EL (cell line): ENCODE data around the gene DGCR8.

Experiments
- DNase-seq: peaks from one replicate; pipeline ENCODE4 v3.0.0-alpha.2; 2016

Gene DGCR8

DNA sequence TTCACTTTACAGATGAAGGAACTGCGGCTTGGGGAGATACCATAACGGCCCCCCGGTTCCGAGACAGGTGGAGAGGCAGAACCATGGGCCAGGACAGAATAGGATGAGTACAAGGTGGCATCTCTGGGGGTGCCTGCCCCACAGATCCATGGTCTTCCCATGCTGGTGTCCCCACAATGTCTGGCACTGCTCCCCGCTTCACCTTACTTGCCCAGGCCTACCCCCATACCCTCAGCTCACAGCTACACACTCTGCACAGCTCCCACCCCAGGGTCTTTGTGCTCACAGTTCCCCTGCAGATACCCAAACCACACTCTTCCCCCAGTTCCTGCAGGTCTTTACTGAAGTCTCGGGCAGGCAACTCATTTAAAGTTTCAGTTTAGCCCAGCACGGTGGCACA is 11.4 kb upstream of the DGCR8 start:
- no peak for DNase-seq

GRCh38 chr22:20069331-20070042 is 10.6 kb upstream of the DGCR8 start:
- DNase-seq = no peak

DNA sequence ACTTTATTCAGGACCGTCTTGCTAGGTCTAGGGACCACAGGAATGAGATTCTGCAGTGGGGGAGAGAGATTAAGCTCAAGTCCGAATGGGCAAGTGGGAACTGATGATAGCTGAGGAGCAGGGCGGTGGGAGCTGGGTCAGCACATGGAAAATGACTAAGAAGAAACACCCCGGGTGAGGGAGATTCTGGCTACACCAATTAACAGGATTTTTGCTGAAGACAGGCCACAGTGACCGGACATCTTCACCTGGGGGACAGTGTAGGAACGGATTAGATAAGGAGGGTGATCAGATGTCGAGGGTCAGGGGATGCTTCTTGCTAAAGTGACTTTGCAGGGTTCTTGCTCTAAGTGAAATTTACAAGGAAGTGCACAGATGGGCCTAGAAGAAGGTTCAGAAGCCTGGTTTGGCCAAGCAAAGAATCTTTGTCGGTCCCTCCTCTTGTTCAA is 8.5 kb upstream of the DGCR8 start:
- DNase-seq = no peak

- no peak for DNase-seq
Measured at GRCh38 chr22:20076627-20077172, 3.3 kb upstream of the DGCR8 start.

DNA sequence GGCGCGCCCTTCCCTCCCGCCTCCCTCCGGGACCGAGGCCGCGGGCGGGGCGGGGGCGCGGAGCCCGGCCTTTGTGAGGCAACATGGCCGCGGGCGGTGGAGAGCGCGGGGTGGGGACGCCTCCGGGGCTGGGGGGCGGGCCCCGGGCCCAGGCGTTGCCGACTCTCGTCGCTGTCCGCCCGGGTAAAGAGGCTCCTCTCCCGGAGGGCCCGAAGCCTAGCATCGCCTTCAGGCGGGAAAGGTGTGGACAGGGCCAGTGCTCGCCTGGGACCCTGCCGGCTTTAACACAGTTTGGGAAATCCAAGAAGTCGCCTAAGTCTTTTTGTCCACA is 369 bp downstream of the DGCR8 start:
- peak; percentile 72 for DNase-seq

GRCh38 chr22:20080776-20081654 is 974 bp downstream of the DGCR8 start:
- DNase-seq = peak; percentile 81

- no peak for DNase-seq
Measured at GRCh38 chr22:20083157-20083890, 3.3 kb downstream of the DGCR8 start.

DNA sequence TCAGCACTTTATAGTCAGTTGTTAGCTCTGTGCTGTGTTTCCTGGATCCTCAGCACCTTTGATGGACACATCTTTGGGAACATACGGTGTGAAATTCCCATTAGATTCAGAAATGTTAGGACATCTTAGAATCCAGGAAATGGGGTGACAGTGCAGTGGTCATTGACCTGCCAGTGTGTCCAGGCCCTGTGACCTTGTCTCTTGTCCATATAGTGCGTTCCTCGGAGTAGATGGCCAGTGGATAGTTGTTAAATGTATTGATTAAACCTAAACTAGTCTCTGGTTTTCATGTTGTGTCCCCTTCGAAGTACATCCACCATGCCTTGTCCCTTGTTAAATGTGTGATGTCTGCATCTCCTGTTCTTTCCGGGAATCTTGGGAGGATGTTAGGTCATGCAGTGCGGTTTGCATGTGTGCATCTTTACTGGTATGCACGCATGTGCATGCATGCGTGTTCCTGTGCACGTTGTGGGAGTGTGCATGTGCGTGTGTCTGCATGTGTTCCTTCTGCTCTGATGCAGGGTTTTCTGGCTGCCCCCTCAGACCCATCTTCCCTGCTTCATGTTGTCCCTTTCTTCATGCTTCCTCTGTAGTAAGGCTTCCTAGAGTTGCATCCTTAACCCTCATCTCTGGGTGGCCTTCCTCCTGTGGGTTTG is 4.0 kb downstream of the DGCR8 start:
- no peak for DNase-seq

GRCh38 chr22:20084547-20085413 is 4.7 kb downstream of the DGCR8 start:
- no peak for DNase-seq

GRCh38 chr22:20085651-20086050 is 5.6 kb downstream of the DGCR8 start:
- no peak for DNase-seq

DNA sequence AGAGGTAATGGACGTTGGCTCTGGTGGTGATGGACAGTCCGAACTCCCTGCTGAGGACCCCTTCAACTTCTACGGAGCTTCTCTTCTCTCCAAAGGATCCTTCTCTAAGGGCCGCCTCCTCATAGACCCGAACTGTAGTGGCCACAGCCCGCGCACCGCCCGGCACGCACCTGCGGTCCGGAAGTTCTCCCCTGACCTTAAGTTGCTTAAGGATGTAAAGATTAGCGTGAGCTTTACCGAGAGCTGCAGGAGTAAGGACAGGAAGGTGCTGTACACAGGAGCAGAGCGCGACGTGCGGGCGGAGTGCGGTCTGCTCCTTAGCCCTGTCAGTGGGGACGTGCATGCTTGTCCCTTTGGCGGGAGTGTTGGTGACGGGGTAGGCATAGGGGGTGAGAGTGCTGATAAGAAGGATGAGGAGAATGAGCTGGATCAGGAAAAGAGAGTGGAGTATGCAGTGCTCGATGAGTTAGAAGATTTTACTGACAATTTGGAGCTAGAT is 6.1 kb downstream of the DGCR8 start:
- DNase-seq = no peak

GRCh38 chr22:20086763-20087162 is 6.7 kb downstream of the DGCR8 start:
- no peak for DNase-seq

GRCh38 chr22:20087319-20088262 is 7.5 kb downstream of the DGCR8 start:
- DNase-seq = no peak

DNA sequence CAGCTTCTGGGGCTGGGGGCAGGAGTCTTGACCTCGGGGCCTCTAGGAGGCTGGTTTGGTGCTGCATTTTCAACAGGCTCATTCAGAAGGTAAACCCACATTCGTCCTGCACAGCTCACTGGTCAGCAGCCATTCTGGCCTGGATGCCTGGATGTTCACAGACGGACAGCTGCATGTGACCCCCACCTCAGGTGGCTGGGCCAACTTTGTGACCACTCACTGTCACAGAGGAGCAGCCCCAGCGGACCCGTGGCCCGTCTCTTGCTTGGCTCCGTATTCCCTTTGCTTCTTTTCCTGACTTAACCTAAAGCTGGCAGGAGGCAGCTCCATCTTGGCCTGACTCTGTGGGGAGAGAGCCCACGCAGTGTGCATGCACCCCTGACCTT is 8.2 kb downstream of the DGCR8 start:
- no peak for DNase-seq

GRCh38 chr22:20089226-20089976 is 9.4 kb downstream of the DGCR8 start:
- no peak for DNase-seq

- peak; percentile 48 for DNase-seq
Measured at GRCh38 chr22:20089977-20090729, 10.1 kb downstream of the DGCR8 start.

- no peak for DNase-seq
Measured at GRCh38 chr22:20090730-20091240, 10.7 kb downstream of the DGCR8 start.

GRCh38 chr22:20091690-20092476 is 11.8 kb downstream of the DGCR8 start:
- no peak for DNase-seq
